Breast epithelium (tissue), 4 donors: Measurements from ENCODE around the gene HSD17B4. TPM values are rescaled to one million over a fixed set of nuclear protein-coding genes. Genes with fewer than 3 reads are reported as not detected.
"Not testable (repeated sequence)": the region's sequence is repeated elsewhere in the genome, so short reads cannot be mapped to it uniquely, and the experiment has no call there.

ENCODE experiments used
- DNase-seq, 2 donors: peaks; one replicate each; pipeline ENCODE4 v3.0.0-alpha.2; 2019; ENCODE audit warnings: low spot score in 2 of 2
- H3K27ac ChIP-seq, 2 donors: fragments of 200-600 bp; sonication (generic) in 1 of 2; one replicate each; pipeline ENCODE4 v1.5.1; 2016 to 2019; ENCODE audit warnings: mild to moderate bottlenecking in 1 of 2
- H3K27me3 ChIP-seq, 2 donors: fragments of 200-600 bp; sonication (generic) in 1 of 2; one replicate each; pipeline versions ENCODE4 v1.5.1 to v1.6.0; 2017 to 2019; ENCODE audit warnings: control low read depth in 1 of 2, mild to moderate bottlenecking in 1 of 2
- H3K36me3 ChIP-seq: fragments of 200-600 bp; one replicate; pipeline ENCODE4 v1.5.1; 2019
- H3K4me1 ChIP-seq, 2 donors: fragments of 200-600 bp; sonication (generic); one replicate each; pipeline ENCODE4 v1.5.1; 2016 to 2019; ENCODE audit warnings: control low read depth in 1 of 2
- H3K4me3 ChIP-seq, 3 donors: fragments of 200-600 bp; sonication (generic); 1 replicate in 2 of 3; 2 replicates in 1 of 3; pipeline ENCODE4 v1.5.1; 2016 to 2019; ENCODE audit warnings: mild to moderate bottlenecking in 3 of 3, moderate library complexity in 2 of 3
- H3K9me3 ChIP-seq, 2 donors: fragments of 200-600 bp; sonication (generic) in 1 of 2; one replicate each; pipeline ENCODE4 v1.5.1; 2016 to 2019; ENCODE audit warnings: control low read depth in 1 of 2
- CTCF ChIP-seq, 3 donors: fragments of 450-650 bp; IDR thresholded peaks; one replicate each; pipeline ENCODE4 v1.5.1; 2016 to 2017; ENCODE audit warnings: antibody characterized with exemption in 3 of 3, mild to moderate bottlenecking in 3 of 3, moderate library complexity in 3 of 3
- POLR2A ChIP-seq: fragments of 450-650 bp; IDR thresholded peaks from one replicate; pipeline ENCODE4 v1.6.1; 2016; ENCODE audit warnings: antibody characterized with exemption, mild to moderate bottlenecking, moderate library complexity
- POLR2AphosphoS5 ChIP-seq, 3 donors: sonication (generic); formaldehyde crosslinking; IDR thresholded peaks; one replicate each; pipeline ENCODE4 v1.6.1; 2017; ENCODE audit warnings: antibody characterized with exemption in 3 of 3
- intact Hi-C: fragments of 100-400 bp; cut with DNase I; formaldehyde crosslinking; loops from one replicate; pipeline ENCODE4 v1.15.1; 2023; ENCODE audit warnings: low total_unique reads
- total RNA-seq, 3 donors: library from RNA; depleted of rRNA; stranded (reverse); fragments of >200 nt; gene quantifications; one replicate each; pipeline ENCODE4 v1.1.0, GENCODE V29; 2016

Gene HSD17B4
- total RNA-seq, 3 donors from 2014 or later = 173 to 360 (median 265) TPM

- H3K36me3 ChIP-seq, H3K9me3 ChIP-seq, H3K4me1 ChIP-seq, H3K27ac ChIP-seq, H3K4me3 ChIP-seq, intact Hi-C loops, DNase-seq, H3K27me3 ChIP-seq: not testable (repeated sequence)
These were observed 19.5 kb upstream of the HSD17B4 start for GRCh38 chr5:119432674-119433237.

GRCh38 chr5:119435436-119436132 lies 16.7 kb upstream of the HSD17B4 start:
- TF ChIP-seq CTCF (IDR thresholded peaks at IDR 0.05) = no peak
- no peak for TF ChIP-seq POLR2AphosphoS5 (IDR thresholded peaks at IDR 0.05)
- no peak for TF ChIP-seq POLR2A
- Histone ChIP-seq H3K36me3 (no peaks in the 10 kb centered on the region), H3K27me3 (no peaks in the 10 kb centered on the region), H3K4me3 (no peak overlapping the region), H3K9me3 (no peaks in the 10 kb centered on the region), H3K27ac (no peak overlapping the region), H3K4me1 (no peaks in the 10 kb centered on the region)
- DNase-seq = peak in 1 of 2 donors; percentile 37
- intact Hi-C loops = no loop called here

DNA sequence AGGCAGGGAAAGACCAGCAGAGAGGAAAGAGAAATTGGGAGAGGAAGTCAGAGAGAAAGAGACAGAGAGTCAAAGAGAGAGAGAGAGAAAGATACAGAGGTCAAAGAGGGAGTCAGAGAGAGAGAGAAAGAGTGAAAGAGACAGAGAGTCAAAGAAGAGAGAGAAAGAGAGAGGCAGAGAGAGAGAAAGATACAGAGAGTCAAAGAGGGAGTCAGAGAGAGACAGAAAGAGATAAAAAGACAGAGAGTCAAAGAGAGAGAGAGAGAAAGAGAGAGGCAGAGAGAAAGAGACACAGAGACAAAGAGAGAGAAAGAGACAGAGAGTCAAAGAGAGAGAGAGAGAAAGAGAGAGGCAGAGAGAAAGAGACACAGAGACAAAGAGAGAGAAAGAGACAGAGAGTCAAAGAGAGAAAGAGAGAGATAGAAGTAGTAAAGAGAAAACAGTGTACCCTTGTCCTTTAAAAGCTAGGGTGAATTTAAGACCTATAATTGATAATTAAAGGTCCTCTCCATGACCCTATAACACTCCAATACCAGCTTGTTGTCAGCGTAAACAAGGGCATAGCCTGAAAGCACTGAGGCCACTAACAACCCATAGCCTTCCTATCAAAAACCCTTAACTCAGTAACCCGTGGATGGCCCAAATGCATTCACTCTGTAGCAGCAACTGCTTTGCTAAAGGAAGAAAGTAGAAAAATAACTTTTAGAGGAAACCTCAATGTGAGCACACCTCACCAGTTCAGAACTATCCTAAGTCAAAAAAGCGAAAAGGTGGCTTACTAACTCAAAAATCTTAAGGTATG lies 14.3 kb upstream of the HSD17B4 start:
- intact Hi-C loops, H3K36me3 ChIP-seq, H3K27me3 ChIP-seq: not testable (repeated sequence)

DNA sequence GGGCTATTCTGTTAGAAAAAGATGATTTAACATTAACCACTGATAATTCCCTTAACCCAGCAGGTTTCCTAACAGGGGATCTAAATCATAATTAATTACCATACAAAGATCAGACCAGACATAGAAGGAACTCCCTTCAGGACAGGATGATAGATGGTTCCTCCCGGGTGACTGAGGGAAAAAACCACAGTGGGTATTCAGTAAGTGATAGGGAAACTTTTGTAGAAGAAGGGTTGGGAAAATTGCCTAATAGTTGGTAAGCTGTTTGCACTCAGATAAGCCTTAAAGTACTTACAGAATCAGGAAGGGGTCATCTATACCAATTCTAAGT lies 13.7 kb upstream of the HSD17B4 start:
- peak overlapping the region; percentile 29 to 70 for H3K27ac ChIP-seq
- H3K9me3 ChIP-seq, intact Hi-C loops, H3K4me1 ChIP-seq, H3K27me3 ChIP-seq, H3K36me3 ChIP-seq, DNase-seq: not testable (repeated sequence)
- peak overlapping the region in 1 of 3 donors; percentile 50 for H3K4me3 ChIP-seq

More for the DNA sequence above, 14.3 kb upstream of the HSD17B4 start:
- H3K4me1 ChIP-seq, H3K4me3 ChIP-seq, DNase-seq, H3K9me3 ChIP-seq: not testable (repeated sequence)
- H3K27ac ChIP-seq = peak overlapping the region in 1 of 2 donors; percentile 70

DNA sequence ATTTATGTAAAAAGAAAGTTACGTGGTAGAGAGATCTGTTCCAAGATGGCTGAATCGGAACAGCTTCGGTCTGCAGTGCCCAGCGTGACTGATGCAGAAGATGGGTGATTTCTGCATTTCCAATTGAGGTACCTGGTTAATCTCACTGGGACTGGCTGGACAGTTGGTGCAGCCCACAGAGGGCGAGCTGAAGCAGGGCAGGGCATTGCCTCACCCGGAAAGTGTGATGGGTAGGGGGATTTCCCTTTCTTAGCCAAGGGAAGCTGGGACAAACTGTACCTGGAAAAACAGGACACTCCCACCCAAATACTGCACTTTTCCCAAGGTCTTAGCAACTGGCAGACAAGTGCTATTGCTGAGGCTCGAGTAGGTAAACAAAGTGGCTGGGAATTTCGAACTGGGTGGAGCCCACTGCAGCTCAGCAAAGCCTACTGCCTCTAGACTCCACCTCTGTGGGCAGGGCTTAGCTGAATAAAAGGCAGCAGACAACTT lies 13.1 kb upstream of the HSD17B4 start:
- no peak for TF ChIP-seq POLR2A
- Histone ChIP-seq H3K27me3 (no peaks in the 10 kb centered on the region), H3K4me1 (no peaks in the 10 kb centered on the region), H3K27ac (peak overlapping the region; percentile 29 to 70), H3K4me3 (peak overlapping the region in 2 of 3 donors; percentile 33 to 50), H3K9me3 (no peaks in the 10 kb centered on the region), H3K36me3 (no peaks in the 10 kb centered on the region)
- peak in 1 of 2 donors; percentile 27 for DNase-seq
- intact Hi-C loops = no loop called here

DNA sequence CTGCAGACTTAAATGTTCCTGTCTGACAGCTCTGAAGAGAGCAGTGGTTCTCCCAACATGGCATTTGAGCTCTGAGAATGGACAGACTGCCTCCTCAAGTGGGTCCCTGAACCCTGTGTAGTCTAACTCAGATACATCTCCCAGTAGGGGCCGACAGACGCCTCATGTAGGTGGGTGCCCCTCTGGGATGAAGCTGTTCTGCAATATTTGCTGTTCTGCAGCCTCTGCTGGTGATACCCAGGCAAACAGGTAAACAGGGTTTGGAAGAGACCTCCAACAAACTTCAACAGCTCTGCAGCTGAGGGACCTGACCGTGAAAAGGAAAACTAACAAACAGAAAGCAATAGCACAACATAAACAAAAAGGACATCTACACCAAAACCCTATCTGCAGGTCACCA lies 12.7 kb upstream of the HSD17B4 start:
- DNase-seq, H3K36me3 ChIP-seq, H3K4me1 ChIP-seq, intact Hi-C loops, H3K9me3 ChIP-seq, H3K27me3 ChIP-seq: not testable (repeated sequence)
- Histone ChIP-seq H3K27ac (peak overlapping the region; percentile 29 to 70), H3K4me3 (peak overlapping the region in 2 of 3 donors; percentile 33 to 50)

DNA sequence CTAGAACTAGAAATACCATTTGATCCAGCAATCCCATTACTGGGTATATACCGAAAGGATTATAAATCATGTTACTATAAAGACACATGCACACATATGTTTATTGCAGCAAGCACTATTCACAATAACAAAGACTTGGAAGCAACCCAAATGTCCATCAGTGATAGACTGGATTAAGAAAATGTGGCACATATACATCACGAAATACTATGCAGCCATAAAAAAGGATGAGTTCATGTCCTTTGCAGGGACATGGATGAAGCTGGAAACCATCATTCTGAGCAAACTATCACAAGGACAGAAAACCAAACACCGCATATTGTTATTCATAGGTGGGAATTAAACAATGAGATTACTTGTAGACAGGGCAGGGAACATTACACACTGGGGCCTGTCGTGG lies 7.7 kb upstream of the HSD17B4 start:
- H3K4me3 ChIP-seq, H3K27me3 ChIP-seq, H3K9me3 ChIP-seq, H3K36me3 ChIP-seq, H3K27ac ChIP-seq, H3K4me1 ChIP-seq, DNase-seq, intact Hi-C loops: not testable (repeated sequence)

DNA sequence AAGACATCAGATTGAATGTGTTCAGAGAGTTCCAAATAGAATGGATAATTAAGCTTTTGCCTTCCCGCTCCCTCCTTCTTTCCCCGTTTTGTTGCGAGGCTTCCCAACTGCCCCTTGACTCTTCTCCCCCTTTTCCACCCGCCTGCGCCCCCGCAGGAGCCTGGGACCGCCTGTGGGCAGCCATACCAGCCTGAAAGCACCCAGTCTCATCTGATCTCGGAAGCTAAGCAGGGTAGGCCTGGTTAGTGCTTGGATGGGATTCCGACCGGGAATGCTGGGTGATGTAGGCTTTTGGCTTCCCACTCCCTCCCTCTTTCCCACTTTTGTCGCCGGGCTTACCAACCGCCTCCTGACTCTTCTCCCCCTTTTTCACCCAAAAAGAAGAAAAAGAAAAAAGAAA lies 6.8 kb upstream of the HSD17B4 start:
- Histone ChIP-seq H3K27ac (no peak overlapping the region), H3K36me3 (no peaks in the 10 kb centered on the region), H3K4me1 (no peaks in the 10 kb centered on the region), H3K27me3 (no peaks in the 10 kb centered on the region), H3K9me3 (peaks cover 0 to 9% of the 10 kb centered on the region in 2 donors), H3K4me3 (no peak overlapping the region)
- no peak for DNase-seq
- intact Hi-C loops = no loop called here
- TF ChIP-seq POLR2AphosphoS5 (IDR thresholded peaks at IDR 0.05) = no peak
- TF ChIP-seq CTCF (IDR thresholded peaks at IDR 0.05) = no peak
- TF ChIP-seq POLR2A = no peak
